ENCODE data around the gene FKBP11. TPM values are rescaled to one million over a fixed set of nuclear protein-coding genes. Genes with fewer than 3 reads are reported as not detected.

Gene FKBP11
- total RNA-seq, 2 experiments from 2014 or later = 82.3 to 85.9 TPM

DNA sequence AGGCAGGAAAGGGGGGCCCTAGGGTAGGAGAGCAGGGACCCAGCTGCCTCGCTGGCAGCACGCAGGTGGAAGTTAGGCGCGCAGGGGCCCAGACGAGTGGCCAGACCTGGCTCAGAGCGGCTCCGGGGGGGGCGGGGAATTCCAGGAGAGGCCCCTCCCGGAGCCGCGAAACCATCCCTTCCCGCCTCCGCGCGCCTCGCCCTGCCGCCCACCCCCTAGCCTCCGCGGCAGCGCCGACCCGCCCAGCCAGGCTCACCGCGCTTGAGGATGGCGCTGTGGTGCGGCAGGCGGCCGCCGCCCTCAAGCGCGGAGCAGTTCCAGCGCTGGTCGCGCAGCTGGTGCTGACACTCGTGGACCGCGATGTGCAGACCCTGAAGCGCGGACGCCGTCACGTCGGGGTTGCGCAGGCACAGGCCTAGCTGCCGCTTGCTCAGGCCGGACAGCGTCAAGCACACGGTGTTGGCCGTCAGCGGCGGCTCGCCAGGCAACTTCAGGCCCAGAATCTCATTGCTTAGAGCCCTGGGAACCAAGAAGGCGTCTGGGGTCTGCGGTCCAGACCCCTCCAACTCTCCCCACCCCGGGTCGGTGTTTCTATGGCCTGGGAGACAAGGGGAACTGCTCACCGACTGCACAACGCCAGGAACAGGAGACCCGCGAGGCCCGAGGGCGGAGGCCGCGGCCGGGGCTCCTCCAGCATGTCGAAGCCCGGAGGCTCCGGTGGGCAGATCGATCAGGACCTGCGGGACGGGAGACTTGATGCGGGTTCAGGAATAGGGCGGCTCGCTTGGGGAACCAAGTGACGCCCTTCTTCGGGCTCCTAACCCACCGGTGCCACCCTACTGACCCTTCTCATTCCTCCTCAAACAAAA is 44.8 kb upstream of the FKBP11 start:
- Histone ChIP-seq H3K4me3 (ENCODE audit: low read length) (peak overlapping the region; percentile 32), H3K36me3 (ENCODE audit: insufficient read depth, low read length) (no peaks in the 10 kb centered on the region), H3K27me3 (ENCODE audit: control insufficient read depth in 1 of 2, insufficient read depth in 2 of 2, low read length in 2 of 2) (peaks cover 45 to 49% of the 10 kb centered on the region in 2 experiments), H3K4me1 (ENCODE audit: insufficient read depth, low read length) (peaks cover 47% of the 10 kb centered on the region), H3K9me3 (ENCODE audit: control insufficient read depth in 1 of 2, insufficient read depth in 1 of 2, low read length in 2 of 2) (peaks cover 0 to 11% of the 10 kb centered on the region in 2 experiments), H3K27ac (ENCODE audit: low read depth in 1 of 2, low read length in 2 of 2) (no peak overlapping the region)
- peak; percentile 77 for ATAC-seq (ENCODE audit: poor library complexity)
- ChIA-PET POLR2A (interaction anchor here (0.6 to 3.7 kb wide), 8 partner anchors 10 to 118 kb away, joined by 3 to 26 read pairs (median 4); partner anchors contain the start of genes DDX23, FKBP11 and WNT1), CTCF (interaction anchor here (0.7 to 5.7 kb wide), 7 partner anchors 8 to 45 kb away, joined by 3 to 34 read pairs (median 4); partner anchors contain the start of genes ARF3, FKBP11 and WNT1)
- Mint-ChIP-seq H3K4me3 (peak overlapping the region; percentile 69), H3K27ac (no peak overlapping the region), H3K36me3 (ENCODE audit: low read depth) (no peaks in the 10 kb centered on the region), H3K9me3 (no peaks in the 10 kb centered on the region), H3K27me3 (peaks cover 49% of the 10 kb centered on the region), H3K4me1 (ENCODE audit: low read depth) (peaks cover 23% of the 10 kb centered on the region)
- intact Hi-C loops (cut with DNase I, micrococcal nuclease) = no loop called here
- TF ChIP-seq, protein P1, sequence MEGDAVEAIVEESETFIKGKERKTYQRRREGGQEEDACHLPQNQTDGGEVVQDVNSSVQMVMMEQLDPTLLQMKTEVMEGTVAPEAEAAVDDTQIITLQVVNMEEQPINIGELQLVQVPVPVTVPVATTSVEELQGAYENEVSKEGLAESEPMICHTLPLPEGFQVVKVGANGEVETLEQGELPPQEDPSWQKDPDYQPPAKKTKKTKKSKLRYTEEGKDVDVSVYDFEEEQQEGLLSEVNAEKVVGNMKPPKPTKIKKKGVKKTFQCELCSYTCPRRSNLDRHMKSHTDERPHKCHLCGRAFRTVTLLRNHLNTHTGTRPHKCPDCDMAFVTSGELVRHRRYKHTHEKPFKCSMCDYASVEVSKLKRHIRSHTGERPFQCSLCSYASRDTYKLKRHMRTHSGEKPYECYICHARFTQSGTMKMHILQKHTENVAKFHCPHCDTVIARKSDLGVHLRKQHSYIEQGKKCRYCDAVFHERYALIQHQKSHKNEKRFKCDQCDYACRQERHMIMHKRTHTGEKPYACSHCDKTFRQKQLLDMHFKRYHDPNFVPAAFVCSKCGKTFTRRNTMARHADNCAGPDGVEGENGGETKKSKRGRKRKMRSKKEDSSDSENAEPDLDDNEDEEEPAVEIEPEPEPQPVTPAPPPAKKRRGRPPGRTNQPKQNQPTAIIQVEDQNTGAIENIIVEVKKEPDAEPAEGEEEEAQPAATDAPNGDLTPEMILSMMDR (IDR thresholded peaks at IDR 0.05) = no peak
- DNase-seq = peak in 7 of 14 experiments; percentile 14 to 79 (median 50)

- ChIA-PET POLR2A (interaction anchor here (0.8 to 3.7 kb wide), 8 partner anchors 9 to 117 kb away, joined by 3 to 26 read pairs (median 4); partner anchors contain the start of genes ARF3, DDX23, FKBP11 and WNT1), CTCF (interaction anchor here (0.7 to 5.7 kb wide), 7 partner anchors 9 to 44 kb away, joined by 3 to 34 read pairs (median 4); partner anchors contain the start of genes ARF3, FKBP11 and WNT1)
- H3K9me3 Mint-ChIP-seq = no peaks in the 10 kb centered on the region
- H3K4me1 Mint-ChIP-seq (ENCODE audit: low read depth) = peaks cover 23% of the 10 kb centered on the region
- peaks cover 0 to 11% of the 10 kb centered on the region in 2 experiments for H3K9me3 ChIP-seq (ENCODE audit: control insufficient read depth in 1 of 2, insufficient read depth in 1 of 2, low read length in 2 of 2)
- H3K27ac Mint-ChIP-seq = no peak overlapping the region
- peaks cover 46% of the 10 kb centered on the region for H3K4me1 ChIP-seq (ENCODE audit: insufficient read depth, low read length)
- H3K27me3 Mint-ChIP-seq = peaks cover 47% of the 10 kb centered on the region
- TF ChIP-seq, protein P1 (IDR thresholded peaks at IDR 0.05) = no peak
- ATAC-seq (ENCODE audit: poor library complexity) (no peak), DNase-seq (no peak)
- H3K27me3 ChIP-seq (ENCODE audit: control insufficient read depth in 1 of 2, insufficient read depth in 2 of 2, low read length in 2 of 2) = peaks cover 42 to 44% of the 10 kb centered on the region in 2 experiments
- H3K36me3 Mint-ChIP-seq (ENCODE audit: low read depth) = no peaks in the 10 kb centered on the region
- intact Hi-C loops (cut with DNase I, micrococcal nuclease) = no loop called here
- no peaks in the 10 kb centered on the region for H3K36me3 ChIP-seq (ENCODE audit: insufficient read depth, low read length)
- H3K27ac ChIP-seq (ENCODE audit: low read depth in 1 of 2, low read length in 2 of 2) = no peak overlapping the region
- H3K4me3 Mint-ChIP-seq = no peak overlapping the region
- H3K4me3 ChIP-seq (ENCODE audit: low read length) = no peak overlapping the region
These were observed 44.0 kb upstream of the FKBP11 start for GRCh38 chr12:48969160-48969771.

- intact Hi-C loops (cut with DNase I, micrococcal nuclease) = no loop called here
- no peak for DNase-seq
- Histone ChIP-seq H3K4me1 (ENCODE audit: insufficient read depth, low read length) (peaks cover 38% of the 10 kb centered on the region), H3K27ac (ENCODE audit: low read depth in 1 of 2, low read length in 2 of 2) (no peak overlapping the region), H3K4me3 (ENCODE audit: low read length) (no peak overlapping the region), H3K27me3 (ENCODE audit: control insufficient read depth in 1 of 2, insufficient read depth in 2 of 2, low read length in 2 of 2) (peaks cover 34 to 36% of the 10 kb centered on the region in 2 experiments), H3K36me3 (ENCODE audit: insufficient read depth, low read length) (no peaks in the 10 kb centered on the region), H3K9me3 (ENCODE audit: control insufficient read depth in 1 of 2, insufficient read depth in 1 of 2, low read length in 2 of 2) (peaks cover 0 to 8% of the 10 kb centered on the region in 2 experiments)
- peaks cover 23% of the 10 kb centered on the region for H3K4me1 Mint-ChIP-seq (ENCODE audit: low read depth)
- H3K36me3 Mint-ChIP-seq (ENCODE audit: low read depth) = no peaks in the 10 kb centered on the region
- no peak overlapping the region for H3K4me3 Mint-ChIP-seq
- POLR2A ChIA-PET = interaction anchor here (0.8 to 3.7 kb wide), 3 partner anchors 10 to 116 kb away, joined by 3 to 26 read pairs (median 6); partner anchors contain the start of genes ARF3, DDX23 and WNT1
- CTCF ChIA-PET = interaction anchor here (4.0 to 5.7 kb wide), 2 partner anchors 10 to 20 kb away, joined by 22 to 34 read pairs; partner anchors contain the start of gene WNT1
- TF ChIP-seq, protein P1 (IDR thresholded peaks at IDR 0.05) = no peak
- no peaks in the 10 kb centered on the region for H3K9me3 Mint-ChIP-seq
- peaks cover 39% of the 10 kb centered on the region for H3K27me3 Mint-ChIP-seq
- no peak overlapping the region for H3K27ac Mint-ChIP-seq
- ATAC-seq (ENCODE audit: poor library complexity) = no peak
These were observed 43.2 kb upstream of the FKBP11 start for GRCh38 chr12:48968467-48968866.

All from CD4-positive, alpha-beta T cell (primary cell).